GM18502 (cell line): Measurements from ENCODE around the gene YEATS4.
"Not testable (repeated sequence)": the region's sequence is repeated elsewhere in the genome, so short reads cannot be mapped to it uniquely, and the experiment has no call there.

ENCODE experiments used
- ATAC-seq: cut with Tn5 transposase; IDR thresholded peaks from one replicate; pipeline ENCODE4 v1.9.1; 2021; ENCODE audit warnings: mild to moderate bottlenecking; ENCODE audit not compliant: unreplicated experiment, poor library complexity

YEATS4 gene

GRCh38 chr12:69359531-69360347 is at the start of gene YEATS4:
Gene YEATS4, plus strand, starts transcription at chr12:69359743. Its CDS starts 230 bp downstream, at chr12:69359973.
- peak; percentile 83 for ATAC-seq

- no peak for ATAC-seq
Measured at GRCh38 chr12:69313209-69313608, 46.3 kb upstream of the YEATS4 start.

DNA sequence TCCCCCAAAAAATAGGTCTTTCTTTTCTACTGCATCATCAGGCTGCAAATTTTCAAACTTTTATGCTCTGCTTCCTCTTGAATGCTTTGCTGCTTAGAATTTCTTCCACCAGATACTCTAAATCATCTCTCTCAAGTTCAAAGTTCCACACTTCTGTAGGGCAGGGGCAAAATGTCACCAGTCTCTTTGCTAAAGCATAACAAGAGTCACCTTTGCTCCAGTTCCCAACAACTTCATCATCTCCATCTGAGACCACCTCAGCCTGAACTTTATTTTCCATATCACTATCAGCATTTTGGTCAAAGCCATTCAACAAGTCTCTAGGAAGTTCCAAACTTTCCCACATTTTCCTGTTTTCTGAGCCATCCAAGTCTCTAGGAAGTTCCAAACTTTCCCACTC is 42.8 kb upstream of the YEATS4 start:
- ATAC-seq: not testable (repeated sequence)

DNA sequence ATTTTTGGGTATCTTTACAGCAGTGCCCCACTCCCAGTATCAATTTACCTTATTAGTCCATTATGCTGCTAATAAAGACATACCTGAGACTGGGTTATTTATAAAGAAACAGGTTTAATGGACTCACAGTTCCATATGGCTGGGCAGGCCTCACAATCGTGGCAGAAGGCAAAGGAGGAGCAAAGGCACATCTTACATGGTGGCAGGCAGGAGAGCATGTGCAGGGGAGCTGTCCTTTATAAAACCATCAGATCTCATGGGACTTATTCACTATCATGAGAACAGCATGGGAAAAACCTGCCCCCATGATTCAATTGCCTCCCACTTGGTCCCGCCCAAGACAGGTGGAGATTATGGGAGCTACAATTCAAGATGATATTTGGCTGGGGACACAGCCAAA is 42.3 kb upstream of the YEATS4 start:
- not testable (repeated sequence) for ATAC-seq

GRCh38 chr12:69318225-69318624 is 41.3 kb upstream of the YEATS4 start:
- no peak for ATAC-seq

- no peak for ATAC-seq
Measured at GRCh38 chr12:69321351-69321750, 38.2 kb upstream of the YEATS4 start.

DNA sequence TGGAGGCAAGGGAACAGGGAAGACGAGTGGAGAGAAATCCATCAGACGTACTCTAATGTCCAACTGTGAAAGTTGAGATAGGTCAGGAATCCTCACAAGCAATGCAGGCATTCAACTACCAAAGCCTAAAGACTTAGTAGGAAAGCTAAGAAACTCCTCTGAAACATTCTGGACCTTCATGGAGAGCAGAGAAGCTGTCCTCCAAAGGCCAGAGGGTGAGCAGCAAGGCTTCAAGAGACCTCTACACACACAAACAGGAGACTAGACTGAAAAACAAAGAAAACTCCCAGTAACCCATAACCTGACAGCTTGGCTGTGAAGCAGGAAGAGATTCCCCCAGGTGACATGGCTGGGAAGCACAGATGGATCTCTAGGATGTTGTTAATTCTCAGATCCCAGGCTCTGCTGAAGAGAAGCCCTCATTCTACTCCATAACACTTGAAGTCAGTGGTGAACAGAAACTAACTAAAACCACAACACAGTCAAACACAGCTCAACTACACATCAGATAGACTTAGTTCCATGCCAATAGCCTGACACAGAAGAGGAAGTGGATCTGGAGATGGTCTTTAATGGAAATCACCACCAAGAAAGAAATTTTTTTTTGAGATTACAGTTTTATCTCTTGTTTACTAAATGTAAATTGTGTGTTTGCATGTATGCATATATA is 34.6 kb upstream of the YEATS4 start:
- ATAC-seq: peak; percentile 99

GRCh38 chr12:69328426-69328825 is 31.1 kb upstream of the YEATS4 start:
- ATAC-seq: no peak

- ATAC-seq: no peak
Measured at GRCh38 chr12:69329669-69330428, 29.7 kb upstream of the YEATS4 start.

DNA sequence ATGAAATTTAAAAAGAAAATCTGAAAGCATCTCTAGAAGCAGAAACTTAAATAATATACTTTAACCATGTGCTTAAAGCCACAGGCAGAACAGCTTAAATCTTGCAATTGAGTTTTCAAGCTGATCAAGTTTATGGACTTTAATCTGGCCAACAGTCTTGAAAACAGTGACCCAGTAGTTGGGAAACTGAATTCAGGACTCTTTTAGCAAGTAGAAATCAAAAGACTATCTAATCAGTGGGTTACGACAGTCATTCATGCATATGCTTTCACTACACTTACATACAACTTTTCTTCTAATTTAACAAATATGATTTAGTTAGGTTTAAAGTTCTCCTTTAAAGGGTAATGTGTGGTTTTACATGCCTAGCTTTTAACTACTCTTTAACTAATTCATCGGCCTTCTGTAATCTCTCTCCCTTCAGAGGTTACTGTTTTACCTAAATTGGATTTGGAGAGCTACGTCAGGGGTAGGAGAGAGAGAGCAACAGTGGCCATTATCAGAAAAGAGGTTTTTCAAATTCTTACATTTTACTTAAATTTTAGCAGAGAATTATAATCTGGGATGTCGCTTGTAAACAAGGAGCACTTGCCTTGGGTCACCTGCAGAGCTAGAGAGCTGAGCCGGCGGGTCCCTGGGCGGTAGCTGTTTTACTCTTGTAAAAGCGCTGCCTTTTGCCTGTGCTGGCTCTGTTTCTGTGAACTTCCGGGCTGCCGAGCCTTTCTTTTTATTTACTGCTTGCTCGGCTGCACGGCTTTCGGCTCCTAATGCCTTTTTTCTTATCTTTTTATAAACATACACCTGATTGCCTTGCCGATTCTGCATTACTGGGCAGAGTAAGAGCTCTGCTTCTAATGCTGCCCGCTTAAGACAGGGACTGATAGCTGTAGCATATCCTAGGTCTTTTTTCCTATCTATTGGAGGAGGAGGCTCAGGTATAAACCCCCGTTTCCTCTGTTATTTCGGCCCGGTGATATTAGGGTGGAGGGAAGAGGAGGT is 28.8 kb upstream of the YEATS4 start:
- peak; percentile 82 for ATAC-seq

DNA sequence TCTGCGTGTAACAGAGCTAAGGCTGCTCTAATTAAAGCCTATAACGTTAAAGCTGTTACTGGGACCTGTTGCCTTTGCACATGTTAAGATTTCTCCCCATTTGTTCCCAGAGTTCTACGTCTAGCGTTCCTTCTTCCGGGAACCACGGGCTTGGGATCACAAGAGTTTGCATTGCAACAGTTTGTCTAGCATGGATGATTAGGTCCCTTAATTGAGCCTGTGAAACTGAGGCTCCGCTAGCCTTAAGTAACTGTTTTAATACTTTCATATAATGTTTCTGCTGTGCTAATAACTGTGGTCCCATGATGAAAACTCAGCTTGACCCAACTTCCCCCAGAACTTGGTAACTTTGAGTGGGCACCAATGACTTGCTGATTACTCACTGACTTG is 28.0 kb upstream of the YEATS4 start:
- no peak for ATAC-seq

DNA sequence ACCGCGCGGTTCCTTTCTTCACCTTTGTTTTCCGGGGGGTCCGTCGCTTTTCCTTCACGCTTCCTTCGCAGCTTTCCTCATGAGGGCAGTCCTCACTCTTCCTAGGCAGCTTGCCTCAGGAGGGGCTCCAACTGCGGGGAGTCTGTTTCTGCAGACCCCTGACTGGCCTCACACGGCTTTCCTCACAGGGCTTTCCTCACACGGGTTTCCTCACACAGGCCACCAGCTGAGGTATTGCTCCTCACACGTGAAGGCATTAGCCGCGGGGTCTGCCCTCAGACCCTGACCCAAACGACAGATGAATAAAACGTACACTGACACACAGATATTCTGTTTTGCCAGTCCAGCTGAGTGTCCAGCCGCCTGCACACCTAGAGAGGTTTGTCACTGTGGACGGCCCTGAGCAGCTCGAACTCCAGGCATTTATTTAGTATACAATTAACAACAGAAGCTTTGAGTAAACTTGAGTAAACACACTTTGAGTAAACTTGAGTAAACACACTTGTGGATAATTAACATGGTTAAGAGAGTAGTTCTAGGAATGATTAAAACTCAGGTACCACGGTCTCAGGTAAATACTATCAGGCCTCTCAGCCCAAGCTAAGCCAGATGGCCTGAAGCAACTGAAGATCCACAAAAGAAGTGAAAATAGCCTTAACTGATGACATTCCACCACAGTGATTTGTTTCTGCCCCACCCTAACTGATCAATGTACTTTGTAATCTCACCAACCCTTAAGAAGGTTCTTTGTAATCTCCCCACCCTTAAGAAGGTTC is 27.4 kb upstream of the YEATS4 start:
- ATAC-seq: no peak

- ATAC-seq: no peak
Measured at GRCh38 chr12:69332815-69333358, 26.7 kb upstream of the YEATS4 start.

DNA sequence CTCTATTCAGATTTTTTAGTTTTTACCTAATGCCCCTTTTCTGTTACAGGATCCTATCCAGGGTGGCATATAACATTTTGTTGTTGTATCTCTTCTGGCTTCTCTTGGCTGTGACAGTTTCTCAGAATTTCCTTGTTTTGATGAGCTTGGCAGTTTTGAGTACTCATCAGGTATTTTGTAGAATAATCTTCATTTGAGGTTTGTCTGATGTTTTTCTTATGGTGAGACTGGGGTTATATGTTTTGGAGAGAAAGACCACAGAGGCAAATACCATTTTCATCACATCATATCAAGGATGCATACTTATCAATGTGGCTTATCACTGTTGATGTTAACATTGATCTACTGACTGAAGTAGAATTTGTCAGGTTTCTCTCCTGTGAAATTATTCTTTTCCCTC is 25.4 kb upstream of the YEATS4 start:
- no peak for ATAC-seq

DNA sequence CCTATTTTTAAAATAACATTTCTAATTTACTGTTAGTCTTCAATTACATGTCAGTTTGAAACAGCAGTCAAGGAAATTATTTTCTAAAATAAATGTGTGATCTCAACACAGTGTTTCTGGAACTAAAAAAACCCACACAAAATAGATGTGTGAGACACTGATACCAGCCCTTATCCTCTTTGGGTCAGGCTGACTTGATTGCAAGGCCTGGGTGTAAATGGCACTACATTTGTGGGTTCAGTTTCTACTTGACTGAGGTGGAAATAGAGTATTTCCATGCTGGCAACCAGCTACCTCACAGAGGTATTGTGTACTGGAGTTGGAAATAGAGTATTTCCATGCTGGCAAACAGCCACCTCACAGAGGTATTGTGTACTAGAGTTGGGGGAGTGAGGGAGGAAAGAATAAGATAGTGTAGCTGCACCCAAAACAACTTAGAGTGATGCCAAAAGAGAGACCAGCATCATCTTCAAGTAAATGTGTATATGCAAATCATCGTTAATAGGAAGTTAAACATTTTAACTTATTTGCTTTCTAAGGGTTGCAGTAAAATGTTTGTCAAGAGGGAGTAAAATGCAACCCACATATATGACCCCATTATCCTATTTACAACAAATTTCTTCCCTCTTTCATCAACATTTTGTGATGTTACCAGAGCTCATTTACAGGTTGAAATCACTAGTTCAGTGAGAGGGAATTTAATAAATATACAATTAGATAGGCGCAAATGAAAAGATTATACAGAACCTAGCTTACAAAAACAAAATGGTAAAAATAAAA is 22.0 kb upstream of the YEATS4 start:
- no peak for ATAC-seq

DNA sequence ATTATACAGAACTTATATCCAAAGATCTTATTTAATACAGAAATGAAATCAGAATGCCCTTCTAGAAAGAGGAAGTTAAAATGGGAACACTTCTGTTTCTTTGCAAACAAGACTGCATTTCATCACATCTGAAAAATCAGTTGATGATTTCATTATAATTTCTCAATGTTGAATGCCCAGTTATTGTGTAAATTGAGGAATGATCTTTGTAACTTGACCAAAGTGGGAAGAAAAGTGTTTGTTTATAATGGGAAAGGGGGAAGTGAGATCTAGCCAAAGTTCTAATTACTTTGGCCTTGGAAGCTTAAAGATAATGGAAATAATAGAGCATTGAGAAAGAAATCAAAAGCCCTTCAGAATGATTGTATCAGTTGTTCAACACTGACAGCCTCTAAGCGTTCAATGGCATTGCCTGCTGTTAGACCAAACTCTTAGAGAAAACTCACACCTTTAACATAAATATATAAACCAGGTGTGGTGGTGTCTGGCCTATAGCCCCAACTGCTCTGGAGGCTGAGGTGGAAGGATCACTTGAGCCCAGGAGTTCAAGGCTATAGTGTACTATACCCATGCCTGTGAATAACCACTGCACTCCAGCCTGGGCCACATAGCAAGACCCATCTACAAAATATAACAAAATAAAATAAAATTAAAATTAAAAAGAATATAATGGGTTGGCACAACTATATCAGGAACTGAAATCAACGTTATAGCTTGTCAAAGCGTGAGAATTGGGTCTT is 21.3 kb upstream of the YEATS4 start:
- ATAC-seq: no peak

DNA sequence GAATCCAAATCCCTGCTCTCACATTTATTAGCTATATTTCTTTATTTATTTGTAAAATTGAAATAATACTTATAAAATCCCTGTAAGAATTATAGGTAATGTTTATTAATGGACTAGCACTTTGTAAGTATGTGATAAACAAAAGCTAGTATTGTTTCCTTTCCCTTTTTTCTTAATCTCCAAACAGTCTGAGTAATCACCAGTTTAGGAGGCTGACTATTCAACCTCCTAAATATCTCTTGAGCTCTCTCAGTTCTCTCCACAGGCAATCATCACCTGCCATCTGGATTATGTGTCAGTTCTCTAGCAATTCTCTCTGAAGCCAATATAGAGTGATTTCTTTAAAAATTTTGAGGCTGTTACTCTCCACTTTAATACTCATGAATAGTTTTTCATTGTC is 20.6 kb upstream of the YEATS4 start:
- ATAC-seq: no peak
